PC-9 (cell line): Measurements from ENCODE around the gene LGSN. TPM values are rescaled to one million over a fixed set of nuclear protein-coding genes. Genes with fewer than 3 reads are reported as not detected.

ENCODE experiments used
- BruUV-seq: library from RNA; stranded (reverse); fragments of 400-500 nt; replicated peaks from 2 replicates; lab custom pipeline; 2021; lab: Mats Ljungman, UMichigan
- CTCF ChIA-PET: fragments of 300-600 bp; sonication (Branson Sonifier 250); formaldehyde crosslinking; loops from one replicate; lab custom pipeline; 2022; ENCODE audit warnings: antibody characterized with exemption; lab: Charles Lee
- POLR2A ChIA-PET: fragments of 300-600 bp; sonication (Branson Sonifier 250); formaldehyde crosslinking; loops from one replicate; lab custom pipeline; 2022; ENCODE audit warnings: antibody characterized with exemption; ENCODE audit not compliant: unreplicated experiment; lab: Charles Lee
- DNase-seq, 2 experiments: peaks; one replicate each; pipeline versions ENCODE4 v3.0.0 to v3.0.0-alpha.2; 2015 to 2022; ENCODE audit warnings: mixed read lengths in 1 of 2
- H2AFZ ChIP-seq: fragments of 200-600 bp; sonication (generic); 2 replicates; pipeline ENCODE4 v1.8.1; 2017; ENCODE audit warnings: antibody characterized with exemption
- H3F3A ChIP-seq: fragments of 200-600 bp; sonication (generic); 2 replicates; pipeline ENCODE4 v1.8.1; 2017; ENCODE audit warnings: antibody characterized with exemption, mild to moderate bottlenecking, low read depth; ENCODE audit not compliant: insufficient read depth
- H3K27ac ChIP-seq: fragments of 200-600 bp; sonication (generic); 2 replicates; pipeline ENCODE4 v1.6.1; 2016; ENCODE audit warnings: mixed run types
- H3K27me3 ChIP-seq: fragments of 200-600 bp; sonication (generic); 2 replicates; pipeline ENCODE4 v1.6.1; 2016; ENCODE audit warnings: low read depth, mixed run types; ENCODE audit not compliant: insufficient read depth
- H3K36me3 ChIP-seq: fragments of 200-600 bp; sonication (generic); 2 replicates; pipeline ENCODE4 v1.6.1; 2016; ENCODE audit warnings: low read depth, mixed run types
- H3K4me1 ChIP-seq: fragments of 200-600 bp; sonication (generic); replicated peaks from 2 replicates; pipeline ENCODE4 v1.6.1; 2016; ENCODE audit warnings: mixed run types; ENCODE audit not compliant: insufficient read depth
- H3K4me2 ChIP-seq: fragments of 200-600 bp; sonication (generic); 2 replicates; pipeline ENCODE4 v1.6.1; 2017; ENCODE audit warnings: mixed run types
- H3K4me3 ChIP-seq: fragments of 200-600 bp; sonication (generic); 2 replicates; pipeline ENCODE4 v1.6.1; 2016; ENCODE audit warnings: mixed run types
- H3K79me2 ChIP-seq: fragments of 200-600 bp; sonication (generic); 2 replicates; pipeline ENCODE4 v1.6.1; 2017; ENCODE audit warnings: low read depth, mixed run types
- H3K9me2 ChIP-seq: fragments of 200-600 bp; sonication (generic); 2 replicates; pipeline ENCODE4 v1.8.1; 2017; ENCODE audit warnings: mild to moderate bottlenecking; ENCODE audit not compliant: insufficient read depth
- H3K9me3 ChIP-seq: fragments of 200-600 bp; sonication (generic); 2 replicates; pipeline ENCODE4 v1.8.1; 2016; ENCODE audit warnings: low read depth; ENCODE audit not compliant: insufficient read depth
- H4K20me1 ChIP-seq: fragments of 200-600 bp; sonication (generic); 2 replicates; pipeline ENCODE4 v1.8.1; 2017; ENCODE audit not compliant: insufficient read depth
- CTCF ChIP-seq: fragments of 200-600 bp; sonication (generic); conservative IDR thresholded peaks from 2 replicates; pipeline ENCODE4 v1.6.1; 2017; ENCODE audit warnings: mixed run types, antibody characterized with exemption, mild to moderate bottlenecking, moderate library complexity
- EZH2 ChIP-seq: fragments of 200-600 bp; sonication (generic); IDR thresholded peaks from 2 replicates; pipeline ENCODE4 v1.8.0; 2017; ENCODE audit warnings: antibody characterized with exemption, low read depth
- intact Hi-C: fragments of 100-400 bp; cut with micrococcal nuclease; formaldehyde crosslinking; loops from one replicate; pipeline ENCODE4 v1.10.0; 2022; ENCODE audit not compliant: unreplicated experiment
- total RNA-seq: library from RNA; stranded (reverse); gene quantifications from 2 replicates; pipeline ENCODE4 v1.2.3, GENCODE V29; 2021

The LGSN gene
- total RNA-seq, 1 experiment from 2014 or later = not detected

GRCh38 chr6:63355632-63356031 is 35.8 kb upstream of the LGSN start:
- intact Hi-C loops = loop anchor here (10.0 kb wide), 1 partner anchor 349 kb away; no protein-coding TSS in a partner anchor
- CTCF ChIA-PET = no interaction called here
- Histone ChIP-seq H2AFZ (no peak overlapping the region), H3K27me3 (no peaks in the 10 kb centered on the region), H4K20me1 (no peaks in the 10 kb centered on the region), H3K4me1 (no peaks in the 10 kb centered on the region), H3K79me2 (no peaks in the 10 kb centered on the region), H3K27ac (no peak overlapping the region), H3K4me3 (no peak overlapping the region), H3F3A (no peaks in the 10 kb centered on the region), H3K9me3 (no peaks in the 10 kb centered on the region; the same call in 1 of the 2 replicates), H3K9me2 (no peaks in the 10 kb centered on the region), H3K36me3 (no peaks in the 10 kb centered on the region), H3K4me2 (no peak overlapping the region)
- DNase-seq = no peak
- no TSS peak for BruUV-seq
- no peak for TF ChIP-seq CTCF
- no peak for TF ChIP-seq EZH2
- POLR2A ChIA-PET = no interaction called here

GRCh38 chr6:63353286-63353630 is 33.5 kb upstream of the LGSN start:
- Histone ChIP-seq H3K27ac (no peak overlapping the region), H3K27me3 (no peaks in the 10 kb centered on the region), H3K9me2 (no peaks in the 10 kb centered on the region), H3K36me3 (no peaks in the 10 kb centered on the region), H3F3A (no peaks in the 10 kb centered on the region), H3K4me3 (no peak overlapping the region), H4K20me1 (no peaks in the 10 kb centered on the region), H3K4me1 (peaks cover 6% of the 10 kb centered on the region), H3K4me2 (no peak overlapping the region), H3K9me3 (no peaks in the 10 kb centered on the region; the same call in 1 of the 2 replicates), H2AFZ (no peak overlapping the region), H3K79me2 (no peaks in the 10 kb centered on the region)
- DNase-seq = no peak
- no peak for TF ChIP-seq CTCF
- TF ChIP-seq EZH2 = no peak
- CTCF ChIA-PET = interaction anchor here (0.6 to 2.5 kb wide), 6 partner anchors 149 to 449 kb away, joined by 3 to 22 read pairs (median 10); no protein-coding TSS in a partner anchor
- intact Hi-C loops = loop anchor here (1.0 to 10.0 kb wide), 2 partner anchors 221 to 352 kb away; no protein-coding TSS in a partner anchor
- POLR2A ChIA-PET = interaction anchor here (0.7 kb wide), 1 partner anchor 331 kb away, joined by 5 read pairs; no protein-coding TSS in a partner anchor
- BruUV-seq = no TSS peak

- POLR2A ChIA-PET = interaction anchor here (0.7 kb wide), 1 partner anchor 331 kb away, joined by 5 read pairs; no protein-coding TSS in a partner anchor
Measured at GRCh38 chr6:63352544-63353285, 32.9 kb upstream of the LGSN start.

More at GRCh38 chr6:63352544-63353285, 32.9 kb upstream of the LGSN start:
- Histone ChIP-seq H3K36me3 (no peaks in the 10 kb centered on the region), H3K4me3 (no peak overlapping the region), H3F3A (0 out of 2 replicates have a peak, but pooled peaks cover 5% of the 10 kb centered on the region), H3K4me2 (no peak overlapping the region), H3K27me3 (no peaks in the 10 kb centered on the region), H3K79me2 (no peaks in the 10 kb centered on the region), H3K4me1 (peaks cover 12% of the 10 kb centered on the region), H3K9me3 (no peaks in the 10 kb centered on the region; the same call in 1 of the 2 replicates), H3K27ac (no peak overlapping the region), H4K20me1 (no peaks in the 10 kb centered on the region), H3K9me2 (no peaks in the 10 kb centered on the region), H2AFZ (no peak overlapping the region)
- TF ChIP-seq CTCF = peak; percentile 71
- TF ChIP-seq EZH2 = no peak
- peak in 1 of 2 experiments; percentile 39 for DNase-seq
- CTCF ChIA-PET = interaction anchor here (0.6 to 2.5 kb wide), 7 partner anchors 37 to 461 kb away, joined by 3 to 22 read pairs (median 4); no protein-coding TSS in a partner anchor
- BruUV-seq = no TSS peak
- intact Hi-C loops = loop anchor here (1.0 to 10.0 kb wide), 5 partner anchors 222 to 450 kb away; no protein-coding TSS in a partner anchor
